ENCODE measurements around the gene ZNF593. TPM values are rescaled to one million over a fixed set of nuclear protein-coding genes. Genes with fewer than 3 reads are reported as not detected.

The ZNF593 gene
- total and polyA plus RNA-seq, 10 of the 15 experiments (the other 5 are each of a cell fraction or from before 2014, with no cell fraction given), result 7.7 to 156 (median 51.0) TPM

GRCh38 chr1:26215246-26215645, 45.5 kb downstream of the ZNF593 start (continued):
- TF ChIP-seq CEBPZ (IDR thresholded peaks at IDR 0.05; ENCODE audit: low read depth, low read length) (no peak), ZNF217 (IDR thresholded peaks at IDR 0.05) (no peak), E2F4 (IDR thresholded peaks at IDR 0.05; ENCODE audit: low read depth, low read length) (no peak), KAT2A (conservative IDR thresholded peaks at IDR 0.05; ENCODE audit: control insufficient read depth, low read depth, low read length) (no peak), POLR2AphosphoS5 (IDR thresholded peaks at IDR 0.05; ENCODE audit: low read length) (no peak), ZBTB33 (IDR thresholded peaks at IDR 0.05) (no peak), STAT3 (IDR thresholded peaks at IDR 0.05; ENCODE audit: low read depth, low read length) (no peak), SMAD5 (IDR thresholded peaks at IDR 0.05; ENCODE audit: low read depth) (no peak), TAF1 (IDR thresholded peaks at IDR 0.05; ENCODE audit: borderline replicate concordance, low read depth, low read length) (no peak), CBX5 (IDR thresholded peaks at IDR 0.05; ENCODE audit: low read depth) (no peak), HCFC1 (IDR thresholded peaks at IDR 0.05; ENCODE audit: low read length) (no peak), STAT1 (conservative IDR thresholded peaks at IDR 0.05) (no peak)
